CD4-positive, alpha-beta T cell treated with Interleukin-15 for 1 hour (primary cell): ENCODE results near the gene CORO2B.
"Not testable (repeated sequence)": the region's sequence is repeated elsewhere in the genome, so short reads cannot be mapped to it uniquely, and the experiment has no call there.

Experiments used
- DNase-seq: peaks from one replicate; pipeline ENCODE4 v3.0.0-alpha.2; 2020

The CORO2B gene

DNA sequence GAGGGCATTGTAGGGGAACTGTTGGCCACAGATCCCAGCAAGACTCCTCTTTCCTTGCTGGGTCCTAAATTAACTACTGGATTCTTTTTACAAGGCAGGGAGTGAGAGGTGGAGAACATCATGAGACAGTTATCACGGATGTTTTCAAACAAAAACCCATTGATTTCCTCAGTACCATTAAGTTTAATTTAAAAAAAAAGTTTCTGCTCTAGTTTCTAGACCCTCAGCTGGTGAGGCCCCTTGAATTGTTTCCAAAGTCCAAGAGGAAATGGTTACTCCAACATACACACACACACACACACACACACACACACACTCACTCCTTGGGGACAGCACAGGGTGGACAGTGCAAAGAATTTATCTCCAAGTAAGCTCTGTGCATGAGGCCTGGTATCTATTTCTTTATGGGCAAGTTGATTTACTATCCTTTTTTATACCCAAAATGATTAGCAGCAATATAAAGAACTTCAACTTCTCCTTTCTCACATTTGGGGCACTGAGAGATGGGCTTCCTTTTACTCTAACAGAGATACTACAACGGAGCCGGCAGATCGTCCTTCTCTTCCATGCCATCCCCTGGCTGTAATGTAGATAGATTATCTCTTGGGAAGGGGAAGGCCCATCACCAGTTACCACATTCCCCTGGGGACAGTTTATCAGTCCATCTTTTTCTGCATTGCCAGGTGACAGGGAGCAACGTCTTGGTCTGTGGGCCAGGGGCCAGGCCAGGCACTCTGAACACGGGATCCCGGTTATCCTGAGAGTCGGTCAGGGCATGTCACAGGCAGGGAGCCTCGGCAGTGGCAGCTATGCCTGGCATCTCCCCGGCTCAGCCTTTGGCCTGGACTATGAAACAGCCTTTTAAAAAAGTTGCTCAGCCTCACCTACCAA, 54.7 kb downstream of the CORO2B start:
- no peak for DNase-seq

DNA sequence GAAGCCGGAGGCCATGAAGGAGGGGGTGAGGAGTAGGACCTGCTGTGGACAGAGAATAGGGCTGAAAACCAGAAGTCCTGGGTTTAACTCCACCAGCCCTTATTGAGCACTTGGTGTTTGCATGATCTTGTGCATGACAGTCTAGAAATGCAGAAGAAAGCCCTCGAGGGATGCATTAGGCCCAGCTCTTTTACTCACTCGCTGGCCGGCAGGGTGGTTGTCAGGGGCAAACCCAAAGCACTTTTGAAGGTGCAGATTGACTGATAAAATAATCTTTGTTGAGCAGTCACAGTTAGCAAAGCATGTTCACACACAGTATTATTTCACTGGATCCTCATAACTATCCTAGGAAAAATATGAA, 55.3 kb downstream of the CORO2B start:
- no peak for DNase-seq

DNA sequence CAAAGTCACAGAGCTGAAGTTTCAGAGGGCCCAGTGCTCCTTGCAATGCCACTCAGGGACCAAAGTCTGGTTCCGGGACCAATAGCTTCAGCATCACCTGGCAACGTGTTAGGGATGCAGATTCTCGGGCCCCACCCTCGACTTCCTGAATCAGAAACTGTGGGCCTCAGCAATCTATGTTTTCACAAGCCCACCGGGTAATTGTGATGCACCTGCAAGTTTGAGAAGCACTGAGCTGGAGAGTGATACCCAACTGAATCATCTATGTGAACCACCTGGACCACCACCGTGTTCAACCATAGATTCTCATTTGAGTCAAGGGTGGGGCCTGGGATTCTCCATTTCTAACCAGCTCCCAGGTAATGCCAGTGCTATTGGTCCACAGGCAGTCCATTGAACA, 55.7 kb downstream of the CORO2B start:
- DNase-seq = no peak

DNA sequence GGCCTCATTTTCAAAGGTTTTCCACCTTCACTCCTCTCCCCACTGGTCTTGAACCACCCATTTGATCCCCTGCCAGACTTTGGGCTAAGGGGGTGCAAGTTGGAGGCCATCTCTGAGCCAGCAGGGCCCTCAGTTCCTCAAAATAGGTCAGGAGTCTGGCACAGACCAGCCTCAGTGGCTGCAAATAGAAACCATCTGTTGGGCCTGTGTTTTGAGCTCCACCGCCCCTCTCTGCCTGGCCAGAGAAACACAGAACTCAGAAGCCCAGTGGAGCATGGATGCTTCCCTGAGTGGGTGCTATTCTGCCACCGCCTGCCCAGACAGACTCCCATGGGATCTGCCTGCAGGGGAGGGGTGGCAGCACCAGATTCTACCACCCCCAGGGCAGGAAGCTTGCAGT, 56.3 kb downstream of the CORO2B start:
- no peak for DNase-seq

DNA sequence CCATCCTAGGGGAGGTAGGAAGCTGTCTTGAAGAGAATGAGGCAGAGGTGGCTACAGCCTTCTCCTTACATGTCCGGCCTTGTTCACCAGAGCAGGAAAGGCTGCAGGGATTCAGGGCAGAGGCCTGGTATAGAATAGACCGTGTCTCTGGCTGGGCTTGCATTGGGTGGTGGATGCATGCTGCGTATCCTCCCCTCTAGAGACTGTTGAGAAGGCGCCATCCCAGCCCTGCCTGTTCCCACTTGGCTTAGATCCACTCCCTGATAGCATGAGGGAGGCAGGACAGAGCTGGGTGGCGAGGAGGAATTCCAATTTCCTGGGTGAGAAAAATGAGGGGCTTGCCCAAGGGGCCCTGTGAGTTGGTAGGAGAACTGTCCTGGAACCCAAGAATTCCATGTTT, 57.5 kb downstream of the CORO2B start:
- DNase-seq = no peak

DNA sequence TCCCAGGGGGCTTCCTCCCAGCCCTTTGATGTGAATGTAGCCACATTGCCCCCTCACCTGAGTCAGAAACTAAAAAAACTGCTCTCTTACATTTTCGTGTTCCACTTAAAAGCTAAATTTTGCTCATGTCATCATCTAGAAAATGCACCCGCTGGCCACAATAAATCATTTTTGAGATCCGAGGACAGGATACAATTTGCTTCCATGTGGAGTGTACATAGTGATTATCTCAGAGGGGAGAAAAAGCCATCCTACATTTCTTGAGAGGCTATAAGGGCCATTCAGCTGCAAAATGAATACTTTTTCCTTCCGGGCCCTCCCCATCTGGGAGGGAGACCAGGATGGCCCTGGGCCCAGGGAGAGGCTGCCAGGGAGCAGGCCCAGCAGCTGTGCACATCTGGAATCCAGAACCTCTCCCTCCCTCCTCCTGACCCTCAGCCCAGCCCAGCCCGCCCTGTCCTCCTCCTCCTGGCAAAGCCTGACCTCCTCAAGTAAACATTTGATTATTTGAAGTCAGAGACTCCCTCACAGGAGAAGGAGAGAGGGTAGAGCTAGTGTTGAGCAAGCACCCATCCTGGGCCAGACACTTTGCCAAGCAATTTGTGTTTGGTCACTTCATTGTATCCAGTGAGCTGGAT, 59.1 kb downstream of the CORO2B start:
- DNase-seq = no peak

DNA sequence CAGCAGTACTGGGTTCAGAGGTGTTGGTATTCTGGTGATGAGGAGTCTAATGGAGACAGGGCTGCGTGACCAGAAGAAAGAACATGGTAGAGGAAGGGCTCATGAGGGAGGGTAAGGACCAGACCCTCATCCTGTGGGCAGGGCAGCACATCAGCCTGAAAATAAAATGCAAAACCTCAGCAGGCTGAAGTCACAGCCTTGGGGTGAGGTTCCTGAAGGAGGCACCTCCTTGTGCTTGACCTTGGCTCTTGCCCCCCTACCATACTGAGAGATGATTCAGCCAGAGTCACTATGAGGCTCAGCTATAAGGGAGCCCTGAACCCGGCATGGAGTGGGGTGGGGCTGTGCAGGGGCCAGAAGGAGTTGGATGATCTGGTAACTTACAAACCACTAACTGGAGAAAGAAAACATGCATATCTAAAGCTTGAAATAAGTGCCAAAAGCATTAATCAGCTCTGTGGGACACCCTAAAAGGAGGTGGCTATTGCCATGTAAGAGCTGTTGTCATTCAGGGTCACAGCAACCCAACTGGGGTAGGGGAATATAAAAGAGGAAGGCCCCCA, 60.2 kb downstream of the CORO2B start:
- no peak for DNase-seq

DNA sequence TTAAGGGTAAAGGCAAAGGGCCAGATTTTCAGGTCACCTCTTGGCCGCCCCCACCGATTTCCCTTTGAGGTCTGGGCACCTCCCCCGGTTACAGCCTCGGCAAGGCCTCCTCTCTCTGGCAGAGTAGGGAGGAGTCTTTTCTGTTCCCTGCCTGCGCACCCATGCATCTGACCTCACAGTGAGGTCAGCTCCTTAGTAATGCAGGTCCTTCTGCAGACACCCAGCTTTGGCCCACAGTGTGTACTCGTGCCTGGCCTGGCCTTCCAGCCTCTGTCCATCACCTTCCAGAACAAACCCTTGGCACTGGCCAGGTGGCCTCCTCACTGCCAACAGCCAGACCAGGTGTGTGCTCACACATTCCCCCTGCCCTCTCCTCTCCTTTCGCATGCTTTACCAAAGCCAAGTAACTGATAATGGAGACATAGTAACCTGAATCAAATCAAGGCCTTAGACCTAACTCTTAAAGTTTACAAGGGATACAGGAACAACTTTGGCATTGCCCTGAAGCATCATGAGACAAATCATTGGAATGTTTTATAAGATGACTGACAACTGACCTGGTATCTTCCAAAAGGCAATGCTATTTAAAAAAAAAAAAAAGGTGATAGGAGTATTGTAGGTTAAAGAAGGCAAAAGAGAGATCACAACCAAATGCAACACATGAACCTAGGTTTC, 61.3 kb downstream of the CORO2B start:
- no peak for DNase-seq

DNA sequence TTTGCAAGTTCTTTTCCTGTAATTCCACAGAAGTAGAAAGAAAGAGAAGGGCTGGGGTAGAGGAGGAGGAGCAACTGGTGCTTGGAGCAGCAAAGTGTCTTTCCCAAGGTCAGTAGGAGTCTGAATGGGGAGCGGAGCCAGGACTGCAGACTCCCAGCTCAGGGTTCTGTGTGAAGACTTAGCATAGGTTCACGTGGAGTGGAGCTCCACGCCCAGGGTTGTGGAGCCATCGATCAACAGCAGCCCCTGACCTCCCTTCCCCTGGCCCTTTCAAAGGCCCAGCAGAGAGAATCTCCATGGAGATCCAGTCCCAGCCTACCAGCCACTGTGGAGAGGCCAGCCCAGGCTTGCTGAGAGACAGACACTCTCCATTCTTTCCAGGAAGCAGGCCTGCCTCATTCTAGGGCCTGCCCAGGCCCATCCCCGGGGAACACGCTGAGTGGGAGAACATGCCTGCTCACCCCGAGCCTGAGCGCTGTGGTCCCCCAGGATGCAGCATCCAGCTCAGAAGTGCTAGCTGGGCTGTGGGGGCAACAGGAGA, 62.1 kb downstream of the CORO2B start:
- no peak for DNase-seq

DNA sequence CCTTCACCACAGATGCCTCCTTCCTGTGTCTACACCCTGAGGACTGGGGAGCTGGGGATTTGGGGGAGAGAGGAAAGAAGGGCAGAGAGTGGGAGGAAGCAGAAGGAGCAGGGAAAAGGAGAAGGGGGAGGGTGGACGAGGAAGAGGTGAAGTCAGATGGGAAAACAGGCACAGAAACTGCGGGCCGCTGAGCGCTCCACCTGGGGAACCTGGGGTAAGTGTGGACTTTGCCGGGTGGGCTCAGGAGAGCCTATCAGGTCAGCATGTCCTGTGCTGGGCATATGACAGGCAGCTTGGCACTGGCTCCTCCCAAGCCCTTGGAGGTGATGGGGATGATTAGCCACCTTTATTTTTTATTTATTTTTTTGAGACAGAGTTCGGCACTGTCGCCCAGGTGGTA, 62.6 kb downstream of the CORO2B start:
- DNase-seq = no peak

DNA sequence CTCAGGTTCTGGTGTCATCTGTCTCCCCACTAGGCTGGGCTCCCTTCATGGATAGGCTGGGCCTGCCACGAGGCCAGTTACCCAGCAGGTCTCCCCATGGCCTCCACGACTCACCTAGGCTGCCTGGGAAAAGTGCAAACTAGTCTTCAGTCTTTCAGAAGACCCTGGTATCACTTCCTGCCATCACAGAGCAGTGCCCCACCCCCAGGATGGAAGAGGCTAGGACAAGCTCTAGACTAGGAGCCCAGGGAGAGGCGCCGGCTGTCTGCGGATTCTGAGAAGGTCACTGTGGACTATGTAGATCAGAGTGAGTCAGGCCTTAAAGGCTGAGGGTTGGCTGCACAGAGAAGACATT, 63.7 kb downstream of the CORO2B start:
- no peak for DNase-seq

DNA sequence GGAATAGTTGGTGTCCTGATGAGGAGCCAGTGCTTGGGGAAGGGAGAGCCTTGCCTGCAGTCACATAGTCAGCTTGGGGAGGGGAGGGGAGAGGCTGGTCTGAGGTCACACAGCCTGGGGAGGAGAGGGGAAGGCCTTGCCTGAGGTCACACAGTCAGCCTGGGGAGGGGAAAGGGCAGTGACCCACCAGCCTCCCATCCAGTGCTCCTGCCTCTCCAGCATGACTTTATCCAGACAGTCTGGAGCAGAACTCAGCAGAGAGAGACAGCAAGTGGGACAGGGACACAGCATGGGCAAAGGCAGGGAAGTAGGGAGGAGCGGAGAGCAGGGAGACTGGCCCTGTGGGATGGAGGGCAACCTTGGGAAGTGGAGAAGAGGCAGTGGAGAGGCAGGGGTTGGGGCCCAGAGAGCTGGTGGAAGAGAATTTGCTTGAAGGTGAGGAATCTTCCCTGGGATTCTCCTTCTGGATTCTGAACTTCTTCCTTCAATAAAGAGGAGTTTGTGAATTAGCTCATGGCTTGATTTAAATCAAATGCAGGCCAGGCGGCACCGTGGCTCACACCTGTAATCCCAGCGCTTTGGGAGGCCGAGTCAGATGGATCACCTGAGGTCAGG, 64.5 kb downstream of the CORO2B start:
- no peak for DNase-seq

DNA sequence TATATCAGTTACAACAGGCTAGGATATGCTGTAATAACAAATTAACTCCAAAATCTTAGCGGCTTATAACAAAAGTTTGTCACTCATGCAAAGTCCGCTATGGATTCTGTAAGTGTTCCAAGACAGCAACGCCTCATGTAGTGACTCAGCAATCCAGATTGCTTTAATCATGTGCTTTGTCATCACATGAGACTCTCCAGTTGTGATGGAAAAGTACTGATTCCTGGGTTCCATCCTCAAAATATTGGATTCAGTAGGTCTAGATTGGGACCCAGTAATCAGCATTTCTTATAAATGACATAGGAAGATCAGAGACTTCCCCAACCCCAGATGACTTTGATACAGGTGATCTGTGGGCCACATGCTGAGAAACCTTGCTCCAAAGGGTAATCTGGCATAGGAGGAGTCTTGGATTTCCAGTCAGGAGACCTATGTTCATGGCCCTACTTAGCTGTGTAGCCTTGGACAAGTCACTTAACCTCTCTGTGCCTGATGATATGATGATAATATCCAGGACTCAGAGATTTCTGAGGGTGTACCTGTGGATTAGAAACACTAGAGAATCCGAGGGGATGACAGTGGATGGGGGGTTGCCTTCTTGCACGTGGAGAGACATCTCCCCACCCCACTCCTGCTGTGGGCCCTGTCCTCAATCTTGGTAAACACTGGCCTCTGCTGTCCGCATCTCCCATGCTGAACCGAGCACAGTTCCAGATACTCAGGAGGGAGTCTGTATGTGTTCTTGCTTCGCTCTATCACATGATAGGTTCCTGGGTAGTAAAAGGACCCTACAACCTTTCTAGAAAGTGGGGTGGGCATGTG, 65.5 kb downstream of the CORO2B start:
- DNase-seq = no peak

DNA sequence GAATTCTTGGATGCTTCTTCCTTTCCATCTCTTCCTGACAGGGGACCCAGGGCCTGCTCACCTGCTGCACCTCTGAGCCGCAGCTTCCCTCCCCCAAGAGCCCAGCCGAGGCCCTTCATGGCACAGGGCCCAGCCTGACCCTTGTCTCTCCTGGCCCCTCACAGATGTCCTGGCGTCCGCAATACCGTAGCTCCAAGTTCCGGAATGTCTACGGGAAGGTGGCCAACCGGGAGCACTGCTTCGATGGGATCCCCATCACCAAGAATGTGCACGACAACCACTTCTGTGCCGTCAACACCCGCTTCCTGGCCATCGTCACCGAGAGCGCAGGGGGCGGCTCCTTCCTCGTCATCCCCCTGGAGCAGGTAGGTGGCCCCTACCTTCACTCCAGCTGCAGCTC, 66.2 kb downstream of the CORO2B start:
- DNase-seq = no peak

DNA sequence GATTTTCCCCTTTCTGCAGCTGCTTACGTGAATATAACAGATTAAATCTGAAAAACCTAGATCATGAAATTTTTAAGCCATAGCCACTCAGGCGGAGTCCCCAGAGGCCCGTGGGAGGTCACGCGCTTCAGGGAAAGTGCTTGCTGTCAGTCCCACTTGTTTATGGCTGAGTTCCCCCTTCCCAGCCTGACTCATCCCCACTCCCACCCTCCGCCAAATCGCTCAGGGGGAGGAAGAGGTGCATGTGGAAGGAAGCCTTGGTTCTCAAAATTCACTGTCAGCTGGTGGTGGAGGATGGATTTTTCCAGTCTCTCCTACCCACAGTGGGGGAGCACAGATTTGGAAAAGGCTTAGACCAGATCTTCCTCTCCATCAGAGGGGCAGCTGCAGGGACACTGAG, 67.4 kb downstream of the CORO2B start:
- DNase-seq = no peak

DNA sequence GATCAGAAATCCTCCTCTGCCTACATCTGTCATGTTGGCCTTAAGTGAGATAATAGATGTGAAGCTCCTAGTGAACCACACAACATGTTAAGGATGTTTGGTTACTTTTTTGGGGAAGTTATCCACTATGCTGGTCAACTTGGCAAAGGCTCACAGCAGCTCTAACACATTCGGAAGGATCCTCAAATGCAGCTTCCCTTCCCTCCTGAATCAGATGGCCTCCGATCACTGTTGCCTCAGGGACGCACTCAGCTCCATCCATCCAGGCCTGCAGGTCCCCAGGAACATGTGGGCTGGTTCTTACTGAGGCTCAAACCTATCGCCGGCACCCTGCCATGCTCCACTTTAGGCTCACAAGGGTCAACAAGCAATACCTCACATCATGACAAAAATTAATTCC, 67.9 kb downstream of the CORO2B start:
- DNase-seq = no peak

DNA sequence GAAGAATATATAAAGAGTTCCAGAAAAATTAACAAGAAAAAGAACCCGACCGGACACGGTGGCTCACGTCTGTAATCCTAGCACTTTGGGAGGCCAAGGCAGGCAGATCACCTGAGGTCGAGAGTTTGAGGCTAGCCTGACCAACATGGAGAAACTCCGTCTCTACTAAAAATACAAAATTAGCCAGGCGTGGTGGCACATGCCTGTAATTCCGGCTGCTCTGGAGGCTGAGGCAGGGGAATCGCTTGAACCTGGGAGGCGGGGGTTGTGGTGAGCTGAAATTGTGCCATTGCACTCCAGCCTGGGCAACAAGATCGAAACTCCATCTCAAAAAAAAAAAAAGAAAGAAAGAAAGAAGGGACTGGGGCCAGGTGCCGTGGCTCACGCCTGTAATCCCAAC, 68.6 kb downstream of the CORO2B start:
- DNase-seq = not testable (repeated sequence)

DNA sequence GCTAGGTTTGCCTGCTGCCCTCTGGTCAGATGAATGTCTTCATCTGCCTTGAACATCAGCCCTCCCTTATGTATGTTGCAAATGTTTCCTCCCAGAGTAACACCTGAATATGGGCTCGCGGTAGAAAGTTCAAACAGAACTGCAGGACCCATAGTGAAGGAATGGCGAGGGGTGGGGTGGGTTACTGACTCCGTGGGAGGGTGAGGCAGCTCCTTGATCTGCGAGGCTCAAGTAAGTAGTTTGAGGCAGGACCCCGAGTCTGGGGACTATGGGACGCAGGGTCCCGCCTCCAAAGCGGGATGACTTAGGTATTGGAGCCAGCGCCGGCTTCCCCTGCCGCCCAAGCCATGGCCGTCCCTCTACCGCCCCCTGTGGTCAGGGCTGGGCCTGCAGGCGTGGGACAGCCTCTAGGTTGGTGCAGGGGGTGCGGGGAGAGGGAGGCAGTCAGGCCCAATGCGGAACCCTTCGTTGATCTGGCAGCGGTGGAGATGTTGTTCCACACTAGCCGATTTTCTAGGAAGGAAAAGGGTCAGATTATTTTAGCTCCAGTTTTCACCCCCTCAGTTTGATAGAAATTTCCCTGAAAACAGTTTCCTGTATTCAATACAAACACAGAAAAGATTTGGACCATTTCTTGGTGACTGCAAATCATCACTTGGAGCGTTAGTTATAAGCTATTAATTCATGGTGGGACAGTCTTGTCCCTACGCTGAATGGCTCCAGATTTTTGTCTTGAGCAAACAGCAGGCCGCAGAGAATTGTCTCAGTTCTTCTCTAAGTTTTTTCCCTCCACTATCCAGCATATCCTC, 72.3 kb downstream of the CORO2B start:
- peak; percentile 41 for DNase-seq

DNA sequence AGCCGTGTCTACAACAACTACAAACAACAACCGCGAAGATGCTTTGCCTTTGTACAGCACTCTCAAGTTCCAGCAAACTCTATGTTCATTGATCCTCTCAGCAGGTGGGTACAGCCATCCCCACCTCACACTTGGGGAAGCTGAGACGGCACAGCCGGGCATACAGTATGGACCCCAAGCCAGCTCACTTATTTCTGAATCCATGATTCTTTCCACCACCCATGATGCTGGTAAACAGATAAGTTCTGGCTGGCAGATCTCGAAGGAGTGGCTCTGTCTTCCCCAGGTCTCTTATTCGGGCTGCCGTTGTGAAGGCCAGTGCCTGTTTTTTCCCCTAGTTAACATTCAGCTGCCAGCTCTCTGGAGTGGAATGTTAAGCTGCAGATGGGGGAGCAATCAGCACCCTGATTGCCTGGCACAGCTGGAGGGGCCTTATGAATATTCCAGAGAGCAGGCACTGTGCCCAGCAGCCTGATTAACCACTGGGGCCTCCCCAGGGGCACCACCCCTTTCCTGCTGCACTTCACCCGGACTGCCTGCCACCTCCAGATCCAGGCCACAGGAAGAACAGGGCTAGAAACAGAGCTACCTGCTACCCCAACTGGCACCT, 73.2 kb downstream of the CORO2B start:
- no peak for DNase-seq

DNA sequence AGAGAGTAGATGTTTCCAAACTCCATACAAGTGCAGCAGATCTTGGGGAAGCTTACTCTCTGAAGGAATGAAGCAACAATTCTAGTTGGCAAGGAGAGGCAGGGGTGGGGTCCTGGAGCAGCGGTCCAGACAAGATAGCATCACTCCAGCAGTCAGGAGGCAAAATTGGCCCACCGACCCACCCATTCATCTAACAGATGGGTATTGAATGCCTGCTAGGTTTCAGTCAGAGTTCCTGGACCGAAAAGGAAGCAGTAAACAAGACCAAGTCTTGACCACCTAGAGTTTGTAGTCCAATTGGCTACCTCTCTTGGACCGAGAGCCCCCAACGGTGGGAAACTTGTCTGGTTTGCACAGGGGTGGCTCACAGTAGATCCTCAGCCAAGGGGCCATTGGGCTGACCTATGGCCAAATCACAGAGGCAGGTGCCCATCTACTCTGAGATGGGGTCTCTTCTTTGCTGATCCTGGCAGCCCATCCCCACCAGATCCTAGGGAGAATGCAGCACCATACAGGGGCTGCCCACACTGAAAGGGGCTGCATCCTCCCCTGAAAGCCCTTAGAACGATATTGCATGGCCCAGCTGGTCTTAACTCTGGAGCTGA, 74.3 kb downstream of the CORO2B start:
- DNase-seq = no peak
